Loucy (cell line): ENCODE results near the gene ANKLE2.

Experiments
- CTCF ChIP-seq: fragments of 200-600 bp; sonication (generic); conservative IDR thresholded peaks from 2 replicates; pipeline ENCODE4 v1.5.1; 2014; ENCODE audit warnings: mild to moderate bottlenecking, antibody characterized with exemption, low read length
- EZH2phosphoT487 ChIP-seq: fragments of 200-600 bp; IDR thresholded peaks from 2 replicates; pipeline ENCODE4 v1.6.1; 2018; ENCODE audit warnings: antibody characterized with exemption, mild to moderate bottlenecking, moderate library complexity, borderline replicate concordance

DNA sequence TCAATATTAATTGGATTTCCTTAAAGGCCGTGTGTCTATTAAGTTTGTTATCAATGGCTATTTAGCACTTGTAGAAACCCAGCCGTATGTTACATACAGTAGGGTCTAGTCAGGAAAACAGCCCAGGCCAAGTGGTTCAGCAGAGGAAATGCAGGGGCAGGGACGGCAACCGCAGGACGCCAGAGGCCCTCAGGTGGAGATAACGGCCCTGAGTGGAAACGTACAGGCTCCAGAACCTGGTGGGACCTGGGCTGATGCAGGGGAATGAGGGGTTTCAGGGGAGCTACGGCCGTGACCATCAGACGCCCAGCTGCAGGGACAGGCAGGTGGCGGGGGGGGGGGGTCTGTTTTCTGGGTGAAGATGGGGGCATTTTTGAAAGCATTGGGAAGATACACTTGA, 3.7 kb upstream of the ANKLE2 start:
- no peak for TF ChIP-seq CTCF
- no peak for TF ChIP-seq EZH2phosphoT487
